ENCODE measurements around the gene YWHAE.

DNA sequence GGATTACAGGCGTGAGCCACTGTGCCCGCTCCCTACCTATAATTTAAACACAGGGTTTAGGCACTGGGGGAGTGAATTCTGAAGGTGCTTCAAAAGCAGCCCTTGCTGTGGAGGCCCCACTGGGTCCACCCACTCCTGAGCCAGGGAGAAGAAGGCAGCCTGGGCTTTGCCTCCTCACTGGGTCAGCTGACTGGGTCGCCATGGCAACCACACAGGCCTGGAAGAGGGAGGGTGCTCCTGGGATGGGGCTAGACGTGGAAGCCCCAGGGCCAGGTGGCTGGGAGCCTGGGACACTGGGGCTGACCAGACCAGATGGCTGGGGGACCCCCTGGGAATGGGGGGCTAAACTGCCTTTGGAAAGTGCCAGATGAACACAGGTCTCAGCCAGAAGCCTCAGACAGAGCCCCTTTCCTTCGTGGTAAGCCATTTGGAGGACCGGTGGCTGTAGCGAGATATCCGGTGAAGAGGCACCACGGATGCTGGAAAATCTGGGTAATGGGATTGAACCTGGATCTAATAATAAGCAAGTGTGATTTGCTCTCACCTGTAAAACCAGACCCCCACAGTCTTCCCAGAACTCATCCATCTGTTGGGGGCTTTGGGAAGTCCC lies 87.7 kb downstream of the YWHAE start:
- no peak for TF ChIP-seq CTCF (IDR thresholded peaks at IDR 0.05)
- TF ChIP-seq POLR2A (IDR thresholded peaks at IDR 0.05) = no peak

Measured in uterus (tissue), 2 donors.